Endodermal cell (in vitro differentiated cells): ENCODE data around the gene RAPGEF2. TPM values are rescaled to one million over a fixed set of nuclear protein-coding genes. Genes with fewer than 3 reads are reported as not detected.

Experiments used
- DNase-seq: peaks from one replicate; pipeline ENCODE4 v3.0.0-alpha.2; 2017
- H3K27ac ChIP-seq: 2 replicates; pipeline ENCODE4 v1.5.1; 2013; ENCODE audit warnings: mild to moderate bottlenecking, low read depth, low read length, moderate library complexity
- H3K27me3 ChIP-seq: 2 replicates; pipeline ENCODE4 v1.6.1; 2013; ENCODE audit warnings: mild to moderate bottlenecking, low read length, moderate library complexity; ENCODE audit not compliant: insufficient read depth, control insufficient read depth, poor library complexity, severe bottlenecking
- H3K36me3 ChIP-seq: 2 replicates; pipeline ENCODE4 v1.7.0; 2013; ENCODE audit warnings: mild to moderate bottlenecking, low read length, moderate library complexity; ENCODE audit not compliant: control insufficient read depth, insufficient read depth
- H3K4me1 ChIP-seq: one replicate; pipeline ENCODE4 v1.7.0; 2013; ENCODE audit warnings: low read length; ENCODE audit not compliant: control insufficient read depth, insufficient read depth
- H3K4me3 ChIP-seq: 2 replicates; pipeline ENCODE4 v1.5.1; 2013; ENCODE audit warnings: mild to moderate bottlenecking, low read length, moderate library complexity
- H3K9ac ChIP-seq: 2 replicates; pipeline ENCODE4 v1.6.1; 2013; ENCODE audit warnings: mild to moderate bottlenecking, low read length, moderate library complexity; ENCODE audit not compliant: poor library complexity, severe bottlenecking; ENCODE audit errors: extremely low read depth
- H3K9me3 ChIP-seq: 2 replicates; pipeline ENCODE4 v1.6.1; 2013; ENCODE audit warnings: mild to moderate bottlenecking, low read length, moderate library complexity; ENCODE audit not compliant: control insufficient read depth
- H3K27ac Mint-ChIP-seq: 2 replicates; pipeline ENCODE4 v1.8.0; 2020; ENCODE audit warnings: mixed read lengths
- H3K27me3 Mint-ChIP-seq: 2 replicates; pipeline ENCODE4 v1.8.0; 2021; ENCODE audit warnings: mild to moderate bottlenecking, mixed read lengths; ENCODE audit not compliant: insufficient read depth
- H3K36me3 Mint-ChIP-seq: 2 replicates; pipeline ENCODE4 v1.8.0; 2020; ENCODE audit warnings: low read depth, mixed read lengths
- H3K4me1 Mint-ChIP-seq: 2 replicates; pipeline ENCODE4 v1.8.0; 2020; ENCODE audit warnings: mixed read lengths
- H3K4me3 Mint-ChIP-seq: 2 replicates; pipeline ENCODE4 v1.8.0; 2020; ENCODE audit warnings: mild to moderate bottlenecking, moderate library complexity, mixed read lengths
- H3K9me3 Mint-ChIP-seq: 2 replicates; pipeline ENCODE4 v1.8.0; 2020; ENCODE audit warnings: mild to moderate bottlenecking, mixed read lengths
- CTCF ChIP-seq: fragments of 200-600 bp; sonication (generic); conservative IDR thresholded peaks from 2 replicates; pipeline ENCODE4 v1.5.0; 2021; ENCODE audit warnings: antibody characterized with exemption, mild to moderate bottlenecking
- WGBS, 2 experiments: methylation state at CpG; one replicate each; pipeline versions ENCODE4 v1.1.5 to v1.1.7; 2013; ENCODE audit warnings: missing lambda C conversion rate in 2 of 2, mixed read lengths in 1 of 2; ENCODE audit not compliant: insufficient coverage in 1 of 2, insufficient read length in 1 of 2; 5-methylcytosine and 5-hydroxymethylcytosine counted together
- total RNA-seq, 2 donors: library from RNA; stranded (reverse); fragmentation: NEBNext Ultra II Directional in 1 of 2; extraction: Animal tissue kit (Norgen Biotek cat#: 25700) in 1 of 2; gene quantifications; 2 replicates in 1 of 2; 3 replicates in 1 of 2; pipeline ENCODE4 v1.2.1, GENCODE V29; 2021

RAPGEF2 gene
- total RNA-seq, 2 donors from 2014 or later: 63.4 to 78.2 TPM

DNA sequence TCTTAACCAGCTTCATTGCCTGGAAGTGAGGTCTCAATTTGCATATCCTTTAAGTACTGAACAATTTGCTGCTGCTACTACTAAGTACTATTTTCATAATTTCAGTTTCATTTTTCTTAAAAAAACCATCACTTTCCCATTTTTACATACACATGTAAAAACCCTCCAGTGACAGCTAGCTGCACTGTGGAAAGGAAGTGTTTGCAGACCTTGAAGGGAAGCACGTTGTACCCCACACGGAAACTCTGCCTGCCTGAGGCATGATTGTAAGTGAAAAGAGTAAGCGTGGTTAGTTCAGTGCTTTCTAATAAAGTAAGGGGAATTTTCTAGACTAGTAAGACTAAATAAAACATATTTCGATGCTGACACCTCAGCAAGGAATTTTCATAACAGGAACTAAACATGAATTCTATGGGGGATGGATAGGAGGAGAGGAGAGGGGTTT, 103.6 kb downstream of the RAPGEF2 start:
- Histone ChIP-seq H3K9ac (no peak overlapping the region), H3K4me3 (no peak overlapping the region), H3K4me1 (peaks cover 6% of the 10 kb centered on the region), H3K36me3 (peaks cover 12% of the 10 kb centered on the region), H3K27ac (no peak overlapping the region), H3K9me3 (no peaks in the 10 kb centered on the region), H3K27me3 (no peaks in the 10 kb centered on the region)
- Mint-ChIP-seq H3K27ac (no peak overlapping the region), H3K4me1 (peaks cover 46% of the 10 kb centered on the region), H3K36me3 (peaks cover 18% of the 10 kb centered on the region), H3K4me3 (no peak overlapping the region), H3K27me3 (no peaks in the 10 kb centered on the region), H3K9me3 (no peaks in the 10 kb centered on the region)
- DNase-seq: no peak
- no peak for TF ChIP-seq CTCF
- 95 to 100% methylated on average over 2 to 4 of the region's 4 CpGs for WGBS, 2 experiments

GRCh38 chr4:159209249-159209648, 106.4 kb downstream of the RAPGEF2 start:
- DNase-seq: no peak
- no peaks in the 10 kb centered on the region for H3K27me3 Mint-ChIP-seq
- peaks cover 18% of the 10 kb centered on the region for H3K36me3 ChIP-seq
- H3K4me1 Mint-ChIP-seq: peaks cover 30% of the 10 kb centered on the region
- no peaks in the 10 kb centered on the region for H3K9me3 ChIP-seq
- H3K9me3 Mint-ChIP-seq: no peaks in the 10 kb centered on the region
- H3K4me1 ChIP-seq: peaks cover 3% of the 10 kb centered on the region
- WGBS, 2 experiments: 60 to 94% methylated on average over 1 to 4 of the region's 4 CpGs
- H3K4me3 Mint-ChIP-seq: no peak overlapping the region
- no peak overlapping the region for H3K27ac Mint-ChIP-seq
- H3K9ac ChIP-seq: no peak overlapping the region
- H3K27ac ChIP-seq: no peak overlapping the region
- peaks cover 26% of the 10 kb centered on the region for H3K36me3 Mint-ChIP-seq
- TF ChIP-seq CTCF: peak; percentile 39
- H3K27me3 ChIP-seq: no peaks in the 10 kb centered on the region
- no peak overlapping the region for H3K4me3 ChIP-seq

GRCh38 chr4:159210975-159211374, 108.1 kb downstream of the RAPGEF2 start:
- Histone ChIP-seq H3K4me1 (peaks cover 3% of the 10 kb centered on the region), H3K9me3 (no peaks in the 10 kb centered on the region), H3K27me3 (no peaks in the 10 kb centered on the region), H3K27ac (no peak overlapping the region), H3K4me3 (no peak overlapping the region), H3K9ac (no peak overlapping the region), H3K36me3 (peaks cover 18% of the 10 kb centered on the region)
- TF ChIP-seq CTCF: no peak
- Mint-ChIP-seq H3K36me3 (peaks cover 23% of the 10 kb centered on the region), H3K9me3 (no peaks in the 10 kb centered on the region), H3K27ac (no peak overlapping the region), H3K27me3 (no peaks in the 10 kb centered on the region), H3K4me1 (peaks cover 18% of the 10 kb centered on the region), H3K4me3 (no peak overlapping the region)
- DNase-seq: no peak
- WGBS, 2 experiments: 87 to 100% methylated on average over 1 to 2 of the region's 3 CpGs
